ENCODE results near the gene GFI1B. TPM values are rescaled to one million over a fixed set of nuclear protein-coding genes. Genes with fewer than 3 reads are reported as not detected.

The GFI1B gene
- total and polyA plus RNA-seq, 2 of the 13 experiments (the other 11 are each of a cell fraction or from before 2014, with no cell fraction given): 0.15 to 0.51 TPM

DNA sequence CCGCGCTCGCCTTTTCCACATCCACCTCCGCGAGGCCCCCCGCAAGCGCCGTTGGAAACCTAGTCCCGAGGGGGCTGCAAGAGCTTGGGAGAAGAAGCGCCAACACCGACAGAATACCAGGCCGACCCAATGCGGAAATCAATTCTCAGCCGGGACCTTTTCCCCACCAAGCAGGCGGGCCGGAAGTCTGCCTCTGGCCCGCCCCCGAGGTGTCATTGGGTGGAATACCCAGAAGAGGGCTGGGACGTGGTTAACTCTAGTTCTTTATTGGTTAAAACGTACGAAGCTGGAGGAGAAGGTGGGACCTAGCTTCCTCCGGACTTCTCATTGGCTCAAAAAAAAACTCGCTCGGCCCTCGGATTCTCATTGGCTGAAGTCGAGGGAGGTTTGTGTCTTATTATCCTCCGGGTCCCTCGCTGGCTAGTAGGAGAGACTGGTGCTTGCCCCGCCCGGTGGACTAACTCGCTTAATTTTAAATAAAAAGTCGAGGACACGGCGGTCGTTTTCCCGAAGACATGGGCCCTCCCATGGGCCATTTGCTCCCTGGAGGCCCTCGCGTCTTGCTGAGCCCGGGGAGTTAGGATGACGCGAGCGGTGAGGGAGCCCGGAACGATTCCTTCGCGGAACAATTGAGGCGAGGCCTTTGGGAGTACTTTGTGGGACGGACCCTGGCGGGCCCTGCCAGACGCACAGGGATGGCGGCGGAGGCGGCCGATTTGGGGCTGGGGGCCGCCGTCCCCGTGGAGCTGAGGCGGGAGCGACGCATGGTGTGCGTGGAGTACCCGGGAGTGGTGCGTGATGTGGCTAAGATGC, 52.0 kb downstream of the GFI1B start, which contains the start of gene GTF3C5 (continued):
- TF ChIP-seq ZNF274 (CRISPR knock-in tag; IDR thresholded peaks at IDR 0.05) (peak; percentile 89; the same call in 1 of the 2 replicates), ZNF564 (CRISPR knock-in tag; IDR thresholded peaks at IDR 0.05) (no peak; the same call in 1 of the 2 replicates), SIN3B (IDR thresholded peaks at IDR 0.05; ENCODE audit: low read length) (peak; percentile 97), ATF7 (IDR thresholded peaks at IDR 0.05) (no peak), ATF7 (CRISPR knock-in tag; IDR thresholded peaks at IDR 0.05) (no peak), ZNF615 (CRISPR knock-in tag; IDR thresholded peaks at IDR 0.05; ENCODE audit: borderline replicate concordance) (peak; percentile 62; the same call in 1 of the 2 replicates), ZNF260 (CRISPR knock-in tag; IDR thresholded peaks at IDR 0.05; ENCODE audit: borderline replicate concordance, low read depth) (no peak), ZMYM4 (CRISPR knock-in tag; IDR thresholded peaks at IDR 0.05) (peak; percentile 60), ZNF292 (CRISPR knock-in tag; IDR thresholded peaks at IDR 0.05; ENCODE audit: borderline replicate concordance, low read depth) (peak; percentile 65; the same call in 1 of the 2 replicates), MATR3 (CRISPR knock-in tag; IDR thresholded peaks at IDR 0.05) (no peak), ZNF17 (CRISPR knock-in tag; IDR thresholded peaks at IDR 0.05) (no peak), ZMAT3 (CRISPR knock-in tag; conservative IDR thresholded peaks at IDR 0.05) (peak; percentile 61), MYNN (CRISPR knock-in tag; IDR thresholded peaks at IDR 0.05; ENCODE audit: low read depth) (0 out of 2 replicates have a peak, but pooled peaks have one; percentile 87), RXRA (CRISPR knock-in tag; IDR thresholded peaks at IDR 0.05) (peak; percentile 67; the same call in 1 of the 2 replicates), ZNF510 (CRISPR knock-in tag; IDR thresholded peaks at IDR 0.05; ENCODE audit: low read depth) (0 out of 2 replicates have a peak, but pooled peaks have one; percentile 60), GFI1 (CRISPR knock-in tag; IDR thresholded peaks at IDR 0.05; ENCODE audit: borderline replicate concordance) (peak; percentile 58; the same call in 1 of the 2 replicates), PHF5A (CRISPR knock-in tag; IDR thresholded peaks at IDR 0.05; ENCODE audit: low read depth, unreplicated experiment) (no peak)
- TF ChIP-seq, protein P1, sequence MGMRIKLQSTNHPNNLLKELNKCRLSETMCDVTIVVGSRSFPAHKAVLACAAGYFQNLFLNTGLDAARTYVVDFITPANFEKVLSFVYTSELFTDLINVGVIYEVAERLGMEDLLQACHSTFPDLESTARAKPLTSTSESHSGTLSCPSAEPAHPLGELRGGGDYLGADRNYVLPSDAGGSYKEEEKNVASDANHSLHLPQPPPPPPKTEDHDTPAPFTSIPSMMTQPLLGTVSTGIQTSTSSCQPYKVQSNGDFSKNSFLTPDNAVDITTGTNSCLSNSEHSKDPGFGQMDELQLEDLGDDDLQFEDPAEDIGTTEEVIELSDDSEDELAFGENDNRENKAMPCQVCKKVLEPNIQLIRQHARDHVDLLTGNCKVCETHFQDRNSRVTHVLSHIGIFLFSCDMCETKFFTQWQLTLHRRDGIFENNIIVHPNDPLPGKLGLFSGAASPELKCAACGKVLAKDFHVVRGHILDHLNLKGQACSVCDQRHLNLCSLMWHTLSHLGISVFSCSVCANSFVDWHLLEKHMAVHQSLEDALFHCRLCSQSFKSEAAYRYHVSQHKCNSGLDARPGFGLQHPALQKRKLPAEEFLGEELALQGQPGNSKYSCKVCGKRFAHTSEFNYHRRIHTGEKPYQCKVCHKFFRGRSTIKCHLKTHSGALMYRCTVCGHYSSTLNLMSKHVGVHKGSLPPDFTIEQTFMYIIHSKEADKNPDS (CRISPR knock-in tag; IDR thresholded peaks at IDR 0.05): no peak
- TF ChIP-seq, protein P2, sequence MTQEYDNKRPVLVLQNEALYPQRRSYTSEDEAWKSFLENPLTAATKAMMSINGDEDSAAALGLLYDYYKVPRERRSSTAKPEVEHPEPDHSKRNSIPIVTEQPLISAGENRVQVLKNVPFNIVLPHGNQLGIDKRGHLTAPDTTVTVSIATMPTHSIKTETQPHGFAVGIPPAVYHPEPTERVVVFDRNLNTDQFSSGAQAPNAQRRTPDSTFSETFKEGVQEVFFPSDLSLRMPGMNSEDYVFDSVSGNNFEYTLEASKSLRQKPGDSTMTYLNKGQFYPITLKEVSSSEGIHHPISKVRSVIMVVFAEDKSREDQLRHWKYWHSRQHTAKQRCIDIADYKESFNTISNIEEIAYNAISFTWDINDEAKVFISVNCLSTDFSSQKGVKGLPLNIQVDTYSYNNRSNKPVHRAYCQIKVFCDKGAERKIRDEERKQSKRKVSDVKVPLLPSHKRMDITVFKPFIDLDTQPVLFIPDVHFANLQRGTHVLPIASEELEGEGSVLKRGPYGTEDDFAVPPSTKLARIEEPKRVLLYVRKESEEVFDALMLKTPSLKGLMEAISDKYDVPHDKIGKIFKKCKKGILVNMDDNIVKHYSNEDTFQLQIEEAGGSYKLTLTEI (CRISPR knock-in tag; conservative IDR thresholded peaks at IDR 0.05): no peak
- TF ChIP-seq, protein P3, sequence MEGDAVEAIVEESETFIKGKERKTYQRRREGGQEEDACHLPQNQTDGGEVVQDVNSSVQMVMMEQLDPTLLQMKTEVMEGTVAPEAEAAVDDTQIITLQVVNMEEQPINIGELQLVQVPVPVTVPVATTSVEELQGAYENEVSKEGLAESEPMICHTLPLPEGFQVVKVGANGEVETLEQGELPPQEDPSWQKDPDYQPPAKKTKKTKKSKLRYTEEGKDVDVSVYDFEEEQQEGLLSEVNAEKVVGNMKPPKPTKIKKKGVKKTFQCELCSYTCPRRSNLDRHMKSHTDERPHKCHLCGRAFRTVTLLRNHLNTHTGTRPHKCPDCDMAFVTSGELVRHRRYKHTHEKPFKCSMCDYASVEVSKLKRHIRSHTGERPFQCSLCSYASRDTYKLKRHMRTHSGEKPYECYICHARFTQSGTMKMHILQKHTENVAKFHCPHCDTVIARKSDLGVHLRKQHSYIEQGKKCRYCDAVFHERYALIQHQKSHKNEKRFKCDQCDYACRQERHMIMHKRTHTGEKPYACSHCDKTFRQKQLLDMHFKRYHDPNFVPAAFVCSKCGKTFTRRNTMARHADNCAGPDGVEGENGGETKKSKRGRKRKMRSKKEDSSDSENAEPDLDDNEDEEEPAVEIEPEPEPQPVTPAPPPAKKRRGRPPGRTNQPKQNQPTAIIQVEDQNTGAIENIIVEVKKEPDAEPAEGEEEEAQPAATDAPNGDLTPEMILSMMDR (CRISPR knock-in tag; IDR thresholded peaks at IDR 0.05): no peak
- TF ChIP-seq, protein P4, sequence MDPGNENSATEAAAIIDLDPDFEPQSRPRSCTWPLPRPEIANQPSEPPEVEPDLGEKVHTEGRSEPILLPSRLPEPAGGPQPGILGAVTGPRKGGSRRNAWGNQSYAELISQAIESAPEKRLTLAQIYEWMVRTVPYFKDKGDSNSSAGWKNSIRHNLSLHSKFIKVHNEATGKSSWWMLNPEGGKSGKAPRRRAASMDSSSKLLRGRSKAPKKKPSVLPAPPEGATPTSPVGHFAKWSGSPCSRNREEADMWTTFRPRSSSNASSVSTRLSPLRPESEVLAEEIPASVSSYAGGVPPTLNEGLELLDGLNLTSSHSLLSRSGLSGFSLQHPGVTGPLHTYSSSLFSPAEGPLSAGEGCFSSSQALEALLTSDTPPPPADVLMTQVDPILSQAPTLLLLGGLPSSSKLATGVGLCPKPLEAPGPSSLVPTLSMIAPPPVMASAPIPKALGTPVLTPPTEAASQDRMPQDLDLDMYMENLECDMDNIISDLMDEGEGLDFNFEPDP (CRISPR knock-in tag; conservative IDR thresholded peaks at IDR 0.05): no peak

Measured in HepG2 (cell line).